Sigmoid colon (tissue), 7 donors: ENCODE data around the gene POU2F3. TPM values are rescaled to one million over a fixed set of nuclear protein-coding genes. Genes with fewer than 3 reads are reported as not detected.

Experiments
- DNase-seq: peaks from one replicate; pipeline ENCODE4 v3.0.0-alpha.2; 2019
- H3K27ac ChIP-seq, 4 donors: fragments of 200-600 bp; sonication (generic); one replicate each; pipeline ENCODE4 v1.5.1; 2016 to 2019; ENCODE audit warnings: mild to moderate bottlenecking in 1 of 4
- H3K27me3 ChIP-seq, 3 donors: fragments of 200-600 bp; sonication (generic); one replicate each; pipeline ENCODE4 v1.5.1; 2019; ENCODE audit warnings: mild to moderate bottlenecking in 1 of 3
- H3K36me3 ChIP-seq, 4 donors: fragments of 200-600 bp; sonication (generic); one replicate each; pipeline ENCODE4 v1.5.1; 2016 to 2019
- H3K4me1 ChIP-seq, 4 donors: fragments of 200-600 bp; sonication (generic); one replicate each; pipeline ENCODE4 v1.5.1; 2017 to 2019
- H3K4me3 ChIP-seq, 4 donors: fragments of 200-600 bp; sonication (generic); one replicate each; pipeline ENCODE4 v1.5.1; 2017 to 2019; ENCODE audit warnings: mild to moderate bottlenecking in 2 of 4, moderate library complexity in 1 of 4
- H3K9me3 ChIP-seq, 4 donors: fragments of 200-600 bp in 3 of 4; sonication (generic) in 3 of 4; one replicate each; pipeline versions ENCODE4 v1.5.1 to v1.6.1; 2013 to 2019
- CTCF ChIP-seq, 4 experiments: fragments of 450-650 bp in 3 of 4; fragments of 200-600 bp in 1 of 4; IDR thresholded peaks; one replicate each; pipeline ENCODE4 v1.5.1; 2016 to 2019; ENCODE audit warnings: antibody characterized with exemption in 4 of 4, mild to moderate bottlenecking in 3 of 4, moderate library complexity in 2 of 4
- EP300 ChIP-seq, 4 donors: sonication (generic); formaldehyde crosslinking; IDR thresholded peaks; one replicate each; pipeline ENCODE4 v1.6.1; 2017; ENCODE audit warnings: antibody characterized with exemption in 4 of 4
- POLR2A ChIP-seq, 2 donors: fragments of 450-650 bp; IDR thresholded peaks; one replicate each; pipeline ENCODE4 v1.6.1; 2016; ENCODE audit warnings: antibody characterized with exemption in 2 of 2, mild to moderate bottlenecking in 2 of 2, moderate library complexity in 2 of 2
- POLR2AphosphoS5 ChIP-seq, 4 donors: sonication (generic); formaldehyde crosslinking; IDR thresholded peaks; one replicate each; pipeline ENCODE4 v1.6.1; 2017; ENCODE audit warnings: antibody characterized with exemption in 4 of 4
- WGBS, 2 donors: extraction: QIAGEN DNeasy Blood & Tissue Kit; methylation state at CpG; one replicate each; pipeline ENCODE4 v1.1.7; 2013; 5-methylcytosine and 5-hydroxymethylcytosine counted together
- intact Hi-C: fragments of 100-400 bp; cut with DNase I; formaldehyde crosslinking; loops from one replicate; pipeline ENCODE4 v1.15.1; 2023
- polyA plus RNA-seq, 3 donors: library from polyadenylated mRNA; stranded (reverse); fragments of 200-250 nt; gene quantifications; one replicate each; pipeline ENCODE4 v1.2.3, GENCODE V29; 2013
- total RNA-seq, 4 donors: library from RNA; depleted of rRNA; stranded (reverse); fragments of >200 nt; gene quantifications; one replicate each; pipeline ENCODE4 v1.1.0, GENCODE V29; 2016
- donor health status: healthy with polysubstance abuse.
- donor health status: Bipolar disorder and iron deficiency.
- donor health status: healthy.

The POU2F3 gene
- total RNA-seq = not detected
- 1 to 10 TPM in 2 of 3 donors, under 1 TPM in 1; 0.92 to 1.8 (median 1.3) TPM for polyA plus RNA-seq

- no peaks in the 10 kb centered on the region for H3K9me3 ChIP-seq
- H3K36me3 ChIP-seq = no peaks in the 10 kb centered on the region
- no peak for DNase-seq
- intact Hi-C loops = no loop called here
- no peak within 1 kb of the TSS for H3K4me3 ChIP-seq
- TF ChIP-seq POLR2A (IDR thresholded peaks at IDR 0.05) (no peak), EP300 (IDR thresholded peaks at IDR 0.05) (no peak), CTCF (IDR thresholded peaks at IDR 0.05) (no peak), POLR2AphosphoS5 (IDR thresholded peaks at IDR 0.05) (no peak)
- H3K27me3 ChIP-seq = peaks cover 20 to 48% (median 41%) of the 10 kb centered on the region in 3 donors
- 4 to 6% methylated on average over 66 of the region's 66 CpGs for WGBS, 2 donors
- peaks cover 0 to 10% (median 8%) of the 10 kb centered on the region in 4 donors for H3K4me1 ChIP-seq
- H3K27ac ChIP-seq = no peak within 1 kb of the TSS
These were observed at the start of gene POU2F3 for GRCh38 chr11:120239713-120240640. POU2F3 (plus strand) TSS chr11:120240140; CDS start chr11:120240344, 204 bp downstream.

- intact Hi-C loops = no loop called here
- Histone ChIP-seq H3K27ac (no peak overlapping the region), H3K4me3 (no peak overlapping the region), H3K4me1 (peaks cover 0 to 28% (median 15%) of the 10 kb centered on the region in 4 donors), H3K9me3 (no peaks in the 10 kb centered on the region), H3K27me3 (peaks cover 0 to 4% (median 0%) of the 10 kb centered on the region in 3 donors), H3K36me3 (no peaks in the 10 kb centered on the region)
- no peak for TF ChIP-seq EP300 (IDR thresholded peaks at IDR 0.05)
- TF ChIP-seq CTCF (IDR thresholded peaks at IDR 0.05) = no peak
- TF ChIP-seq POLR2AphosphoS5 (IDR thresholded peaks at IDR 0.05) = no peak
- no peak for TF ChIP-seq POLR2A (IDR thresholded peaks at IDR 0.05)
- DNase-seq = no peak
- 85 to 92% methylated on average over 4 of the region's 4 CpGs for WGBS, 2 donors
These were observed 48.9 kb upstream of the POU2F3 start for GRCh38 chr11:120191058-120191457.

- no peaks in the 10 kb centered on the region for H3K9me3 ChIP-seq
- DNase-seq = no peak
- intact Hi-C loops = no loop called here
- 45 to 82% methylated on average over 15 of the region's 15 CpGs for WGBS, 2 donors
- H3K27me3 ChIP-seq = peaks cover 0 to 8% (median 0%) of the 10 kb centered on the region in 3 donors
- H3K4me1 ChIP-seq = peaks cover 0 to 15% (median 8%) of the 10 kb centered on the region in 4 donors
- H3K36me3 ChIP-seq = no peaks in the 10 kb centered on the region
- H3K4me3 ChIP-seq = no peak overlapping the region
- TF ChIP-seq EP300 (IDR thresholded peaks at IDR 0.05) = no peak
- TF ChIP-seq CTCF (IDR thresholded peaks at IDR 0.05) = no peak
- no peak for TF ChIP-seq POLR2AphosphoS5 (IDR thresholded peaks at IDR 0.05)
- TF ChIP-seq POLR2A (IDR thresholded peaks at IDR 0.05) = no peak
- H3K27ac ChIP-seq = no peak overlapping the region
These were observed 46.9 kb upstream of the POU2F3 start for GRCh38 chr11:120192831-120193625.

- H3K4me1 ChIP-seq = peaks cover 0 to 9% (median 6%) of the 10 kb centered on the region in 4 donors
- H3K27me3 ChIP-seq = peaks cover 0 to 8% (median 0%) of the 10 kb centered on the region in 3 donors
- WGBS, 2 donors = 95 to 96% methylated on average over 4 of the region's 4 CpGs
- intact Hi-C loops = no loop called here
- no peak overlapping the region for H3K27ac ChIP-seq
- no peak for TF ChIP-seq POLR2A (IDR thresholded peaks at IDR 0.05)
- TF ChIP-seq POLR2AphosphoS5 (IDR thresholded peaks at IDR 0.05) = no peak
- TF ChIP-seq CTCF (IDR thresholded peaks at IDR 0.05) = no peak
- no peak for TF ChIP-seq EP300 (IDR thresholded peaks at IDR 0.05)
- no peaks in the 10 kb centered on the region for H3K9me3 ChIP-seq
- no peak overlapping the region for H3K4me3 ChIP-seq
- no peaks in the 10 kb centered on the region for H3K36me3 ChIP-seq
- DNase-seq = no peak
These were observed 45.8 kb upstream of the POU2F3 start for GRCh38 chr11:120194166-120194565.
